Tongue (tissue), 2 donors: ENCODE measurements around the gene EMC10. TPM values are rescaled to one million over a fixed set of nuclear protein-coding genes. Genes with fewer than 3 reads are reported as not detected.
A peak's percentile ranks its signal among the peaks of the same experiment; 100 is the strongest.

Experiments used
- DNase-seq: peaks from one replicate; pipeline ENCODE4 v3.0.0-alpha.2; 2015
- total RNA-seq: library from RNA; depleted of rRNA; stranded (reverse); fragments of >200 nt; gene quantifications from one replicate; pipeline ENCODE4 v1.2.3, GENCODE V29; 2014

The EMC10 gene
- total RNA-seq, 1 donor from 2014 or later, result 79.0 TPM

DNA sequence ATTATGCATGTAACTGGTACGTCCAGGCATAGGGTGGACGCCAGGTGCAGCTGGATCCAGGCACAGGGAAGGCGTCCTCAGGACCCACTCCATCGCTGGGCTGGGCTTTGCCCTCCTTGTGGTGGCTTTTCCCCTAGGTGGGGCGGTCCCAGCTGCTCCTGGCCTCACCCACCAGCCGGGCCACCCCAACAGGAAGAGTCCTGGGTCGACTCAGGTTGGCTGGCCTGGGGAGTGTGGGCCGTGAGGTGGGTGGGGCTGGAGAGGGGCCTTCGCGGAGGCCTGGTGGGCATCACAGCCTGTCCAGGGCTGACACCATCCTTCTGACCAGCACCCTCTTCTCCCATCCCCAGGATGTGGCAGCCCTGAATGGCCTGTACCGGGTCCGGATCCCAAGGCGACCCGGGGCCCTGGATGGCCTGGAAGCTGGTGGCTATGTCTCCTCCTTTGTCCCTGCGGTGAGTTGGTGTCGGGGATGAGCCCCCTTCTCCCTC is 3.5 kb downstream of the EMC10 start:
- DNase-seq, result no peak

DNA sequence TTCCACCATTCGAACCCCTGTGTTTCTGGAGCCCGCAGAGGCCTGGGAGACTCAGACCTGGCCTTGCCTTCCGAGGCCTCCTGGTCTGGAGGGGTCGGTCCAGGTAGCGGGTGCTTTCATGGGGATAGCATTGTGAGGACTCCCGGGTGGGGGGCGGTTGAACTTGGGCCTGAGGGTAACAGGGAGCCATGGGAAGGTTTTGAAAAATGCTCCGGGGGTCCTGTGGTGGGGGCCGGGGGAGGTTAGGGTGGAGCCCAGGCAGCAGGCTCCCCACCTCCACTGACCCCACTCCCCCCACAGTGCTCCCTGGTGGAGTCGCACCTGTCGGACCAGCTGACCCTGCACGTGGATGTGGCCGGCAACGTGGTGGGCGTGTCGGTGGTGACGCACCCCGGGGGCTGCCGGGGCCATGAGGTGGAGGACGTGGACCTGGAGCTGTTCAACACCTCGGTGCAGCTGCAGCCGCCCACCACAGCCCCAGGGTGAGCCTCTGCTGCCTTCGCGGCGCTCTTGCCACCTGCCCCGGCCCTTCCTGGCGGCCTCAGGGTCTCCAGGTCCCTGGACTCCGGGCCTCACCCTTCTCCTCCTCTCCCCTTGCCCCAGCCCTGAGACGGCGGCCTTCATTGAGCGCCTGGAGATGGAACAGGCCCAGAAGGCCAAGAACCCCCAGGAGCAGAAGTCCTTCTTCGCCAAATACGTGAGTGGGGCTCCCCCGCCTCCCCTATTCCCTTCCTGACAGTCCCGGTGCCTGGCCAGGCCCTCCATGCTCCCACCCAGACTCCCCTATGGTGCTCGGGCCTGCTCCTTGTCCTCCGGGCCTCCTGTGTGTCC is 4.2 kb downstream of the EMC10 start:
- DNase-seq, result no peak

GRCh38 chr19:50481351-50482149 is 5.2 kb downstream of the EMC10 start:
- DNase-seq, result no peak

GRCh38 chr19:50482271-50482855 is 6.1 kb downstream of the EMC10 start:
- DNase-seq, result no peak

GRCh38 chr19:50482916-50483315 is 6.6 kb downstream of the EMC10 start:
- DNase-seq, result no peak

GRCh38 chr19:50485284-50485955 is 9.1 kb downstream of the EMC10 start:
- DNase-seq, result no peak

GRCh38 chr19:50486823-50487515 is 10.7 kb downstream of the EMC10 start:
- DNase-seq, result peak; percentile 52

DNA sequence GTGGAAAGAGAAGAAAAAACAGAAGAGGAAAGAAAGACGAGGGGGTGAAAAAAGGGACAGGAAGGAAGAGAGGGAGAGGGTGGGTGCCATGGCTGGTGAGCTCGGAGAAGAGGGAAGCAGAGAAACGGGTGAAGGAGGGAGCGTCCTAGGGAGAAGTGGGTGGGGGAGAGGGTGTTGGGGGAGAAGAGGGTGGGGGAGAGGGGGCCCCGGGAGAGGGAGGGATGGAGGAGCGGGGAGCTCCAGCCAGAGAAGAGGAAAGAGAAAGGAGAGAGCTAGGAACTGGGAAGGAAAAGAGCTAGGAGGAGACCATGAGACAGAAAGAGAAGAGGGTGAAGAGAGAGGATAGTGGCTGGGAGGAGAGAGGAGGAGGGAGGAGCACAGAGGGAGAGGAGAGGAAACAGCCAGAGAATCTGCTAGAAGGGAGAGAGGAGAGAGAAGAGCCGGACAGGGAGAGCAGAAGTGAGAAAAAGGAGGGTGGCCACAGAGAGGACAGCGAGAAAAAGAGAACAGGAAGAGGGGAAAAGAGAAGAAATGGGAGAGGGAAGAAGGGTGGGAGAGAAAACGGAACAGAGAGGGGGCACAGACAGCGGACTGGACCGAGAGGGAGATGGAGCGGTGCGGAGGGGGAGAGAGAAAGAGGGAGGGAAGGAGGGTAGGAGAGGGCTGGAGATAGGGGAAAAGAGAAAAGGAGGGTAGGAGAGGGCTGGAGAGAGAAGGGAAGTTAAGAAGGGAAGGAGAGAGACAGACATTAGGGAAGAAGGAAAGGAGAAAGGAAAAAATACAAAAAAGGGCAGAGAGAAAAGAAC is 12.3 kb downstream of the EMC10 start:
- no peak for DNase-seq

GRCh38 chr19:50489461-50490011 is 13.2 kb downstream of the EMC10 start:
- peak; percentile 89 for DNase-seq

DNA sequence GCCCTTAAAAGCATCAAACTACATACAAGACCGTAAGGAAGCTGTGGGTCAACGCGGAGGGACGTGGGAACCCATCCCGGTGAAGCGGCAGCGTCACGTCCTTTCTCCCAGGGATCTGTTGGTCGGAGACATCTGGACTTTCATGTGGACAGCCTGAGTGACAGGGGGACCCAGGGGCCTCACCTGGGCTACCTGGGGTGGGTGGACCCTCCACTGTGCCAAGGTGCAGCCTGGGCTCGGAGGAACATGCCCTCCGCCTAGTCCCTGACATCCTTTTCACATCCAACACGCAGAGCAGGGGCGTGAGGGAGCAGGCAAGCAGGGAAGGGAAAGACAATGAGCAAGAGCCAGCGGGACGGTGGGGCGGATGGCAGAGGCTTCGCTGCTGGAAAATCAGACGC is 14.1 kb downstream of the EMC10 start:
- no peak for DNase-seq

DNA sequence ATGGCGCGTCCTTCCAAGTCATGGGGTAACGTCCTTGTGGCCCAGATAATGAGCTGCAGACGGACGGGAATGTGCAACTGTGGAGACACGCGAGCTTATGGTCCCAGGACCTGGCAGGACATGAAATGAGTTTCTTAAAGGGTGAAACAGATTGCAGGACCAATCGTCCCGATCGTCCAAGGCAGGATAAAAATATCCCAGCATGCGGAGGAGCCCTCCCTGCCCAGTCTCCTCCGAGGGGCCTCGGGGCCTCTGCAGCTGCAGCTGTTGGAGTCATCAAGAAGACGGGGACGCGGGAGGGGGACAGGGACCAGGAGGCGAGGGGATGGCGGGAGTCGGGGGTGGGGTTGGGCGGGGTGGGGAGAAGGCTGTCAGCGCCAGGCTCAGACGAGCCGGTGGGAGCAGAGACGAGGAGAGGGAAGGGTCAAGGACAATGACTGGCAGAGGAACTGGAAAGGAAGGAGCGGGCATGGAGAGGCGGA is 14.7 kb downstream of the EMC10 start:
- DNase-seq, result peak; percentile 95

GRCh38 chr19:50492303-50493052 is 16.2 kb downstream of the EMC10 start:
- DNase-seq, result no peak

DNA sequence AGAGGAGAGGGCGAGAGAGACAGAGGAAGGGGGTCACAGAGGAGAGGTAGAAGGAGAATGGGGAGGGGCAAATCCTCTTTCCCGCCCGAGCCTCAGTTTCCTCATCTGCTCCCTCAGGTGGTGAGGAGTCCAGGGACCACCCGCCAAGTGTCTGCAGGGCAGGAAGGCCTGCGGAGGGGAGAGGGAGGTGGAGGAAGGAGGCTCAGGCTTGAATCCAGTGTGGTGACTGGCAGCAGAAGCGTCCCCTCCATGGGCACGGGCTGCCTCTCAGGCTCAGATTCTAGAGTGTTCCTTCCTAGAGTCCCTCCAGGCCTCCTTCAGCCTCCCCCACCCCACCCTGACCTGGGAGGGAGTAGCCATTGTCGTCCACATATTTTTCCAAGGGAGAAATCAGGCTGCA is 16.9 kb downstream of the EMC10 start:
- DNase-seq, result no peak

DNA sequence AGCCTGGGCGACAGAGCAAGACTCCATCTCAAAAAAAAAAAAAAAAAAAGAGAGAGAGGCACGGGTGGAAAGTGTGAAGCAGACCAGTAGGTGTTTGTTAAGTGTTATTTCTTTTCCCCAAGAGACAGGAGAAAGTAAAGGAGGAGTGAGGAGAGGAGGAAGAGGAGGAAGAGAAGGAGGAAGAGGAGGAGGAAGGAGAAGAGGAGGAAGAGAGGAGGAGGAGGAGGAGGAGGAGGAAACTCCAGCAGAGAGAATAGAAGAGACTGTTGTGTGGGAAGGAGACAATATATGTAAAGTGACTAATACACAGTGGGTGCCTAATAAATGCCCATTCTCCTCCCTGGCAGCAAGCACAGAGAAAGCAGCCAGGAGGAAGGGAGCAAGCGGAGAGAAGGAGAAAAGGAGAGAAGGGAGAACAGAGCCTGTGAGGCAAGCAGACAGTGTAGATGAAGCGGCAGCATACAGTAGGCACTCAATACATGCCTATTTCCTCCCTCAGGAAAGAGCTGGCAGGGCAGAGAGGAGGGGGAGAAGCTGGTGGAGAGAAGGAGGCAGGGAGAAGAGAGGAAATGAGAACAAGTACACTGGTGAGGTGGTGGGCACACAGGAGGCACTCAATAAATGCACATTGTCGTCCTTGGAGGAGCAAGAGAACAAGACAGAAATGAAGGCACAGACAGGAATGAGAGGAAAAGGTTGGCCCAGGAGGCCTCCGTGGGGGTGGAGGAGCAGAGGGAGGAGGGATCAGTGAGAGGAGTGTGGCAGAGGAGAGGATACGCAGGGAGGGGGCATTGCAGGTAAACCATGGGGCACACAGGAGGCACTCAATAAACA is 18.1 kb downstream of the EMC10 start:
- DNase-seq, result no peak

GRCh38 chr19:50495020-50495531 is 18.8 kb downstream of the EMC10 start:
- no peak for DNase-seq

DNA sequence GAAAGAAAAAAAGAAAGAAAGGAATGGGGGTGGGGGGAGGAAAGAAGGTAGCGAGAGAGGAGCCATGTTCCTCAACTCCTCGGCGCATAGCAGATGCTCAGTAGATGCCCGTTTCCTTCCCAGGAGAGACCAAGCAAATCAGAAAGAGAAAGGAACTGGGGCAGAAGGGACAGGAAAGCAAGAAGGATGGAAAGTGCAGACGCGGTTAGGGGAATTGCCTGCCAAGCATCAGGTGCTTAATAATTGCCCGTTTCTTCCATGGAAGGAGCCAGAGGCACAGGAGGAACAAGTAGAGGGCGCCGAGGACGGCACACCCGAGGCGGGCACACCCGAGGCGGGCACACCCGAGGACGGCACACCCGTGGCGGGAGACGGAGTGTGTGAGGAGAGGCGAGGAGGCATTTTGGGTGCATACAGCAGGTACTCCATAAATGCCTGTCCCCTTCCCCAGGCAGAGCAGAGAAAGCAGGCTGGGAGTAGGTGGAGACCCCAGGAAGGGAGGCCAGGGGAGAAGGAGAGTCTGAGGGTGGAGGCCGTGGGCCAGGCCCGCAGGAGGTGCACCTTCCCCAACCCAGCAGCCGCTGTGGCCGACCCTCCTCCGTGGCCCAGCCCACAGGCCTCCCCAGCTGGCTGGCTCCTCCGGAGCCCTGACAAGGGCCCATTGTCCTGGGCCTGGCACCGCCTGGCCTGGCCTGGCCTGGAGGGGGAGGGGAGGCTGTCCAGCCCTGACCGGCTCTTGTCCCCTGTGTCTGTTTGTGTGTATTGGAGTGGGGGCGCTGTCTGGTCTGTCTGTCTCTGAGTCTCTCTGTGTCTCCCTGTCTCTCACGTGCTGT is 20.1 kb downstream of the EMC10 start:
- peak; percentile 68 for DNase-seq

- no peak for DNase-seq
Observed at GRCh38 chr19:50497022-50497405, 20.7 kb downstream of the EMC10 start.
